Activated CD4-positive, alpha-beta memory T cell treated with anti-CD3 and anti-CD28 coated beads for 36 hours (primary cell): ENCODE results near the gene LBHD2. TPM values are rescaled to one million over a fixed set of nuclear protein-coding genes. Genes with fewer than 3 reads are reported as not detected.
"Not testable (repeated sequence)": the region's sequence is repeated elsewhere in the genome, so short reads cannot be mapped to it uniquely, and the experiment has no call there.

Source experiments
- CTCF ChIA-PET: fragments of 350-600 bp; sonication (Branson Sonifier 250); formaldehyde crosslinking; loops from one replicate; lab custom pipeline; 2021; ENCODE audit warnings: antibody characterized with exemption, inconsistent platforms; lab: Charles Lee
- POLR2A ChIA-PET: fragments of 350-600 bp; sonication (Branson Sonifier 250); formaldehyde crosslinking; loops from one replicate; lab custom pipeline; 2021; ENCODE audit warnings: antibody characterized with exemption; lab: Charles Lee
- DNase-seq: peaks from one replicate; pipeline ENCODE4 v3.0.0-alpha.2; 2020
- H3K27ac Mint-ChIP-seq: one replicate; pipeline ENCODE4 v1.8.0; 2021; ENCODE audit warnings: mixed read lengths
- H3K27me3 Mint-ChIP-seq: one replicate; pipeline ENCODE4 v1.8.0; 2021; ENCODE audit warnings: mixed read lengths
- H3K36me3 Mint-ChIP-seq: one replicate; pipeline ENCODE4 v1.8.0; 2021; ENCODE audit warnings: mixed read lengths
- H3K4me1 Mint-ChIP-seq: one replicate; pipeline ENCODE4 v1.8.0; 2021; ENCODE audit warnings: low read depth, mixed read lengths
- H3K4me3 Mint-ChIP-seq: one replicate; pipeline ENCODE4 v1.8.0; 2021; ENCODE audit warnings: mild to moderate bottlenecking, mixed read lengths
- H3K9me3 Mint-ChIP-seq: one replicate; pipeline ENCODE4 v1.8.0; 2021; ENCODE audit warnings: mixed read lengths
- intact Hi-C: fragments of 100-400 bp; cut with micrococcal nuclease; formaldehyde crosslinking; loops from one replicate; pipeline ENCODE4 v1.15.1; 2023
- total RNA-seq, 2 experiments: library from RNA; stranded (reverse); gene quantifications; one replicate each; pipeline ENCODE4 v1.2.3, GENCODE V29; 2021

LBHD2 gene
- total RNA-seq, 2 experiments from 2014 or later = not detected

- POLR2A ChIA-PET, H3K9me3 Mint-ChIP-seq: not testable (repeated sequence)
Measured at GRCh38 chr14:103119527-103119926, 35.5 kb downstream of the LBHD2 start.

GRCh38 chr14:103121121-103121845 lies 37.3 kb downstream of the LBHD2 start:
- Mint-ChIP-seq H3K4me3 (no peak overlapping the region), H3K9me3 (no peaks in the 10 kb centered on the region), H3K27me3 (peaks cover 21% of the 10 kb centered on the region), H3K36me3 (no peaks in the 10 kb centered on the region), H3K4me1 (peaks cover 2% of the 10 kb centered on the region), H3K27ac (no peak overlapping the region)
- ChIA-PET CTCF (interaction anchor here (0.9 to 2.3 kb wide), 2 partner anchors 16 to 20 kb away, joined by 3 to 8 read pairs; no protein-coding TSS in a partner anchor), POLR2A (no interaction called here)
- intact Hi-C loops = no loop called here
- DNase-seq = no peak

More at GRCh38 chr14:103119527-103119926, 35.5 kb downstream of the LBHD2 start:
- H3K4me3 Mint-ChIP-seq, H3K4me1 Mint-ChIP-seq, intact Hi-C loops, DNase-seq, H3K36me3 Mint-ChIP-seq, H3K27ac Mint-ChIP-seq: not testable (repeated sequence)
- CTCF ChIA-PET = interaction anchor here (2.3 kb wide), 1 partner anchor 15 kb away, joined by 8 read pairs; no protein-coding TSS in a partner anchor
- peaks cover 23% of the 10 kb centered on the region for H3K27me3 Mint-ChIP-seq

GRCh38 chr14:103121846-103122584 lies 38.0 kb downstream of the LBHD2 start:
- H3K36me3 Mint-ChIP-seq = no peaks in the 10 kb centered on the region
- no peak for DNase-seq
- H3K27ac Mint-ChIP-seq = no peak overlapping the region
- POLR2A ChIA-PET = no interaction called here
- peaks cover 21% of the 10 kb centered on the region for H3K27me3 Mint-ChIP-seq
- no peak overlapping the region for H3K4me3 Mint-ChIP-seq
- intact Hi-C loops = no loop called here
- no peaks in the 10 kb centered on the region for H3K9me3 Mint-ChIP-seq
- CTCF ChIA-PET = no interaction called here
- H3K4me1 Mint-ChIP-seq = peaks cover 2% of the 10 kb centered on the region

- DNase-seq = no peak
- H3K4me1 Mint-ChIP-seq = peaks cover 2% of the 10 kb centered on the region
- H3K4me3 Mint-ChIP-seq = no peak overlapping the region
- CTCF ChIA-PET = no interaction called here
- intact Hi-C loops = no loop called here
- H3K36me3 Mint-ChIP-seq = no peaks in the 10 kb centered on the region
- H3K27me3 Mint-ChIP-seq = peaks cover 21% of the 10 kb centered on the region
- no peaks in the 10 kb centered on the region for H3K9me3 Mint-ChIP-seq
- H3K27ac Mint-ChIP-seq = no peak overlapping the region
- POLR2A ChIA-PET = no interaction called here
Measured at GRCh38 chr14:103122585-103122946, 38.6 kb downstream of the LBHD2 start.

GRCh38 chr14:103122947-103123633 lies 39.1 kb downstream of the LBHD2 start, which contains the start of gene TNFAIP2:
TNFAIP2 (plus strand) TSS chr14:103123461; CDS start chr14:103126458, 2,997 bp downstream.
- Mint-ChIP-seq H3K4me3 (no peak within 1 kb of the TSS), H3K36me3 (no peaks in the 10 kb centered on the region), H3K4me1 (peaks cover 2% of the 10 kb centered on the region), H3K9me3 (no peaks in the 10 kb centered on the region), H3K27ac (no peak within 1 kb of the TSS), H3K27me3 (peaks cover 21% of the 10 kb centered on the region)
- no peak for DNase-seq
- POLR2A ChIA-PET = no interaction called here
- CTCF ChIA-PET = interaction anchor here (1.0 kb wide), 1 partner anchor 429 kb away, joined by 3 read pairs; no protein-coding TSS in a partner anchor
- intact Hi-C loops = no loop called here

- H3K27ac Mint-ChIP-seq = no peak overlapping the region
- H3K36me3 Mint-ChIP-seq = no peaks in the 10 kb centered on the region
- intact Hi-C loops = no loop called here
- peaks cover 21% of the 10 kb centered on the region for H3K27me3 Mint-ChIP-seq
- CTCF ChIA-PET = interaction anchor here (1.0 kb wide), 1 partner anchor 430 kb away, joined by 3 read pairs; no protein-coding TSS in a partner anchor
- H3K4me1 Mint-ChIP-seq = peaks cover 2% of the 10 kb centered on the region
- POLR2A ChIA-PET = no interaction called here
- no peak for DNase-seq
- H3K9me3 Mint-ChIP-seq = no peaks in the 10 kb centered on the region
- no peak overlapping the region for H3K4me3 Mint-ChIP-seq
Measured at GRCh38 chr14:103123634-103124500, 39.9 kb downstream of the LBHD2 start.

- DNase-seq = no peak
- Mint-ChIP-seq H3K36me3 (no peaks in the 10 kb centered on the region), H3K4me3 (no peak overlapping the region), H3K9me3 (no peaks in the 10 kb centered on the region), H3K4me1 (peaks cover 2% of the 10 kb centered on the region), H3K27me3 (peaks cover 26% of the 10 kb centered on the region), H3K27ac (no peak overlapping the region)
- ChIA-PET POLR2A (no interaction called here), CTCF (no interaction called here)
- intact Hi-C loops = no loop called here
Measured at GRCh38 chr14:103124501-103125001, 40.5 kb downstream of the LBHD2 start.

- Mint-ChIP-seq H3K4me1 (peaks cover 2% of the 10 kb centered on the region), H3K4me3 (no peak overlapping the region), H3K27me3 (peaks cover 21% of the 10 kb centered on the region), H3K9me3 (no peaks in the 10 kb centered on the region), H3K36me3 (no peaks in the 10 kb centered on the region), H3K27ac (no peak overlapping the region)
- CTCF ChIA-PET = interaction anchor here (0.6 kb wide), 1 partner anchor 657 kb away, joined by 3 read pairs; no protein-coding TSS in a partner anchor
- intact Hi-C loops = no loop called here
- POLR2A ChIA-PET = no interaction called here
- DNase-seq = no peak
Measured at GRCh38 chr14:103125098-103126070, 41.4 kb downstream of the LBHD2 start.

GRCh38 chr14:103126088-103126872 lies 42.3 kb downstream of the LBHD2 start:
- H3K4me3 Mint-ChIP-seq = no peak overlapping the region
- ChIA-PET POLR2A (no interaction called here), CTCF (interaction anchor here (0.7 kb wide), 1 partner anchor 22 kb away, joined by 4 read pairs; no protein-coding TSS in a partner anchor)
- intact Hi-C loops = no loop called here
- H3K36me3 Mint-ChIP-seq = no peaks in the 10 kb centered on the region
- no peaks in the 10 kb centered on the region for H3K9me3 Mint-ChIP-seq
- H3K27me3 Mint-ChIP-seq = peaks cover 19% of the 10 kb centered on the region
- no peak for DNase-seq
- H3K27ac Mint-ChIP-seq = no peak overlapping the region
- H3K4me1 Mint-ChIP-seq = peaks cover 2% of the 10 kb centered on the region

- Mint-ChIP-seq H3K9me3 (no peaks in the 10 kb centered on the region), H3K36me3 (no peaks in the 10 kb centered on the region), H3K27ac (no peak overlapping the region), H3K4me3 (no peak overlapping the region), H3K27me3 (peaks cover 15% of the 10 kb centered on the region), H3K4me1 (peaks cover 2% of the 10 kb centered on the region)
- POLR2A ChIA-PET = no interaction called here
- intact Hi-C loops = no loop called here
- CTCF ChIA-PET = interaction anchor here (0.7 kb wide), 1 partner anchor 22 kb away, joined by 4 read pairs; no protein-coding TSS in a partner anchor
- no peak for DNase-seq
Measured at GRCh38 chr14:103126873-103127304, 42.9 kb downstream of the LBHD2 start.
